Neural cell (in vitro differentiated cells): Measurements from ENCODE around the gene TRAPPC2B.

Experiments used
- CTCF ChIP-seq: fragments of 450-650 bp; IDR thresholded peaks from 2 replicates; pipeline ENCODE4 v1.5.1; 2014; ENCODE audit warnings: antibody characterized with exemption, mild to moderate bottlenecking, moderate library complexity; ENCODE audit not compliant: poor library complexity, severe bottlenecking
- EP300 ChIP-seq: fragments of 450-650 bp; conservative IDR thresholded peaks from 2 replicates; pipeline ENCODE4 v1.6.1; 2014; ENCODE audit warnings: antibody characterized with exemption, mild to moderate bottlenecking, moderate library complexity; ENCODE audit not compliant: poor library complexity, severe bottlenecking
- EZH2 ChIP-seq: fragments of 200-600, 300-800 bp; shearing (Covaris generic), sonication (generic); IDR thresholded peaks from 2 replicates; pipeline ENCODE4 v1.6.1; 2014; ENCODE audit warnings: antibody characterized with exemption, low read length, borderline replicate concordance, mild to moderate bottlenecking; ENCODE audit not compliant: insufficient read depth, poor library complexity, severe bottlenecking
- POLR2AphosphoS5 ChIP-seq: IDR thresholded peaks from 2 replicates; pipeline ENCODE4 v1.6.1; 2012
- RAD21 ChIP-seq: fragments of 450-650 bp; conservative IDR thresholded peaks from 2 replicates; pipeline ENCODE4 v1.6.1; 2014; ENCODE audit warnings: antibody characterized with exemption, mild to moderate bottlenecking, moderate library complexity
- REST ChIP-seq: IDR thresholded peaks from 2 replicates; pipeline ENCODE4 v1.6.1; 2012; ENCODE audit warnings: borderline replicate concordance
- SMC3 ChIP-seq: fragments of 450-650 bp; conservative IDR thresholded peaks from 2 replicates; pipeline ENCODE4 v1.6.1; 2014; ENCODE audit warnings: antibody characterized with exemption, mild to moderate bottlenecking, moderate library complexity; ENCODE audit not compliant: poor library complexity
- TAF1 ChIP-seq: IDR thresholded peaks from 2 replicates; pipeline ENCODE4 v1.6.1; 2012; ENCODE audit warnings: low read depth

GRCh38 chr19:57380923-57381322, 17.6 kb downstream of the TRAPPC2B start:
- TF ChIP-seq CTCF (no peak), RAD21 (no peak), EZH2 (no peak), REST (no peak), SMC3 (no peak), EP300 (no peak), TAF1 (no peak), POLR2AphosphoS5 (no peak)
